T-cell (primary cell): ENCODE results near the gene TM9SF2. TPM values are rescaled to one million over a fixed set of nuclear protein-coding genes. Genes with fewer than 3 reads are reported as not detected.
A peak's percentile ranks its signal among the peaks of the same experiment; 100 is the strongest.

Source experiments
- ATAC-seq, 4 experiments: fragments of 200-7000 bp in 3 of 4; fragments of 150-1000 bp in 1 of 4; cut with Tn5 transposase; replicated peaks in 1 of 4; 1 replicate in 3 of 4; 2 replicates in 1 of 4; pipeline ENCODE4 v1.10.0; 2021; ENCODE audit warnings: moderate library complexity in 3 of 4, mild to moderate bottlenecking in 2 of 4, moderate number of reproducible peaks in 1 of 4
- CTCF ChIA-PET, 2 donors: fragments of 300-600 bp; sonication (Branson Sonifier 250); formaldehyde crosslinking; loops; one replicate each; lab custom pipeline; 2022; ENCODE audit warnings: antibody characterized with exemption in 2 of 2; lab: Charles Lee
- POLR2A ChIA-PET, 2 donors: fragments of 300-600 bp; sonication (Branson Sonifier 250); formaldehyde crosslinking; loops; one replicate each; lab custom pipeline; 2022; ENCODE audit warnings: antibody characterized with exemption in 2 of 2; lab: Charles Lee
- DNase-seq, 35 experiments: peaks; one replicate each; pipeline versions ENCODE4 v3.0.0 to v3.0.0-alpha.2; 2013 to 2023
- H3K27ac ChIP-seq: one replicate; pipeline ENCODE4 v1.5.1; 2013; ENCODE audit warnings: low read length
- H3K27me3 ChIP-seq, 2 experiments: replicated peaks in 1 of 2; 1 replicate in 1 of 2; 2 replicates in 1 of 2; pipeline versions ENCODE4 v1.6.1 to v1.7.0; 2013; ENCODE audit warnings: low read length in 1 of 2, mixed read lengths in 1 of 2; ENCODE audit not compliant: control insufficient read depth in 2 of 2, insufficient read depth in 2 of 2; ENCODE audit errors: extremely low read depth in 1 of 2
- H3K36me3 ChIP-seq, 2 donors: 1 replicate in 1 of 2; 2 replicates in 1 of 2; pipeline versions ENCODE4 v1.6.1 to v1.7.0; 2013; ENCODE audit warnings: low read length in 1 of 2; ENCODE audit not compliant: control insufficient read depth in 2 of 2, insufficient read depth in 1 of 2; ENCODE audit errors: extremely low read depth in 1 of 2
- H3K4me1 ChIP-seq, 2 experiments: 1 replicate in 1 of 2; 2 replicates in 1 of 2; pipeline versions ENCODE4 v1.6.1 to v1.7.0; 2013; ENCODE audit warnings: low read length in 2 of 2, mixed read lengths in 1 of 2; ENCODE audit not compliant: insufficient read depth in 2 of 2, control insufficient read depth in 1 of 2; ENCODE audit errors: extremely low read depth in 1 of 2
- H3K4me3 ChIP-seq, 2 donors: 1 replicate in 1 of 2; 2 replicates in 1 of 2; pipeline versions ENCODE4 v1.5.1 to v1.7.0; 2013; ENCODE audit warnings: mild to moderate bottlenecking in 2 of 2, low read length in 1 of 2, moderate library complexity in 1 of 2; ENCODE audit not compliant: control insufficient read depth in 1 of 2; ENCODE audit errors: extremely low read depth in 1 of 2
- H3K9me3 ChIP-seq: 2 replicates; pipeline ENCODE4 v1.7.0; 2013
- H3K27ac Mint-ChIP-seq, 2 donors: one replicate each; pipeline ENCODE4 v1.8.0; 2020 to 2021; ENCODE audit warnings: mild to moderate bottlenecking in 2 of 2, mixed read lengths in 2 of 2
- H3K27me3 Mint-ChIP-seq, 2 donors: one replicate each; pipeline ENCODE4 v1.8.0; 2021 to 2022; ENCODE audit warnings: mixed read lengths in 2 of 2
- H3K36me3 Mint-ChIP-seq: one replicate; pipeline ENCODE4 v1.8.0; 2021; ENCODE audit warnings: mixed read lengths
- H3K4me1 Mint-ChIP-seq, 3 donors: one replicate each; pipeline ENCODE4 v1.8.0; 2020 to 2022; ENCODE audit warnings: mixed read lengths in 3 of 3, mild to moderate bottlenecking in 1 of 3
- H3K4me3 Mint-ChIP-seq, 3 donors: one replicate each; pipeline ENCODE4 v1.8.0; 2020 to 2022; ENCODE audit warnings: mild to moderate bottlenecking in 3 of 3, mixed read lengths in 3 of 3, moderate library complexity in 3 of 3
- H3K9me3 Mint-ChIP-seq, 3 donors: one replicate each; pipeline ENCODE4 v1.8.0; 2020 to 2022; ENCODE audit warnings: mixed read lengths in 3 of 3
- WGBS: methylation state at CpG from one replicate; pipeline ENCODE4 v1.1.5; 2013; ENCODE audit warnings: missing lambda C conversion rate; ENCODE audit not compliant: insufficient coverage; 5-methylcytosine and 5-hydroxymethylcytosine counted together
- total RNA-seq, 35 experiments: library from RNA in 6 of 35; stranded (reverse) in 6 of 35; fragments of 120-200 nt in 1 of 35; gene quantifications; one replicate each; pipeline versions ENCODE4 v1.2.1 to v1.2.4 and lab custom pipeline; 2013 to 2026

Gene TM9SF2
- total RNA-seq, 5 donors from 2014 or later (not counting 1 experiment from before 2014, with no cell fraction given): 43.2 to 54.0 (median 48.8) TPM

GRCh38 chr13:99604636-99605035 lies 103.4 kb downstream of the TM9SF2 start:
- peaks cover 6% of the 10 kb centered on the region for H3K36me3 Mint-ChIP-seq
- Histone ChIP-seq H3K36me3 (no peaks in the 10 kb centered on the region), H3K4me1 (peaks cover 31 to 38% of the 10 kb centered on the region in 2 experiments), H3K27me3 (peaks cover 0 to 2% of the 10 kb centered on the region in 2 experiments), H3K9me3 (no peaks in the 10 kb centered on the region), H3K27ac (no peak overlapping the region), H3K4me3 (no peak overlapping the region)
- peak overlapping the region in 1 of 2 donors; percentile 18 for H3K27ac Mint-ChIP-seq
- 97% methylated on average over 2 of the region's 3 CpGs for WGBS
- no peak for DNase-seq
- no peaks in the 10 kb centered on the region for H3K9me3 Mint-ChIP-seq
- ATAC-seq: no peak
- peak overlapping the region in 2 of 3 donors; percentile 29 to 87 for H3K4me3 Mint-ChIP-seq
- no peaks in the 10 kb centered on the region for H3K27me3 Mint-ChIP-seq
- ChIA-PET POLR2A (interaction anchor here in 1 of 2 donors (0.6 kb wide), 1 partner anchor 67 kb away, joined by 5 read pairs; no protein-coding TSS in a partner anchor), CTCF (interaction anchor here in 1 of 2 donors (0.6 kb wide), 1 partner anchor 100 kb away, joined by 3 read pairs; no protein-coding TSS in a partner anchor)
- peaks cover 52 to 63% (median 55%) of the 10 kb centered on the region in 3 donors for H3K4me1 Mint-ChIP-seq

GRCh38 chr13:99605420-99606323 lies 104.4 kb downstream of the TM9SF2 start:
- POLR2A ChIA-PET: interaction anchor here in 1 of 2 donors (0.7 kb wide), 1 partner anchor 25 kb away, joined by 3 read pairs; no protein-coding TSS in a partner anchor
- Mint-ChIP-seq H3K36me3 (peaks cover 6% of the 10 kb centered on the region), H3K27ac (peak overlapping the region; percentile 89 to 92), H3K4me3 (peak overlapping the region; percentile 85 to 88 (median 87)), H3K9me3 (no peaks in the 10 kb centered on the region), H3K27me3 (no peaks in the 10 kb centered on the region), H3K4me1 (peaks cover 56 to 64% (median 62%) of the 10 kb centered on the region in 3 donors)
- CTCF ChIA-PET: interaction anchor here in 1 of 2 donors (0.5 to 1.5 kb wide), 12 partner anchors 14 to 1522 kb away, joined by 3 to 9 read pairs (median 3); partner anchors contain the start of gene TMTC4
- Histone ChIP-seq H3K36me3 (no peaks in the 10 kb centered on the region), H3K9me3 (no peaks in the 10 kb centered on the region), H3K27ac (peak overlapping the region; percentile 19), H3K4me1 (peaks cover 27 to 32% of the 10 kb centered on the region in 2 experiments), H3K4me3 (peak overlapping the region; percentile 68 to 77), H3K27me3 (peaks cover 0 to 2% of the 10 kb centered on the region in 2 experiments)
- ATAC-seq (peak; percentile 66 to 72 (median 68)), DNase-seq (peak in 32 of 35 experiments; percentile 10 to 71 (median 32))
- 21% methylated on average over 15 of the region's 18 CpGs for WGBS

- under 1% methylated on average over 51 of the region's 73 CpGs for WGBS
- H3K36me3 Mint-ChIP-seq: peaks cover 6% of the 10 kb centered on the region
- H3K36me3 ChIP-seq: no peaks in the 10 kb centered on the region
- peak within 1 kb of the TSS; percentile 85 to 88 (median 87) for H3K4me3 Mint-ChIP-seq
- peak within 1 kb of the TSS; percentile 75 for H3K27ac ChIP-seq
- peak within 1 kb of the TSS; percentile 78 for H3K4me3 ChIP-seq
- ChIA-PET POLR2A (interaction anchor here in 1 of 2 donors (0.5 to 0.9 kb wide), 7 partner anchors 16 to 1889 kb away, joined by 3 to 7 read pairs (median 3); no protein-coding TSS in a partner anchor), CTCF (interaction anchor here in 1 of 2 donors (0.5 to 1.5 kb wide), 14 partner anchors 13 to 1590 kb away, joined by 3 to 9 read pairs (median 3); partner anchors contain the start of gene TMTC4)
- H3K27me3 Mint-ChIP-seq: no peaks in the 10 kb centered on the region
- peaks cover 0 to 2% of the 10 kb centered on the region in 2 experiments for H3K27me3 ChIP-seq
- H3K27ac Mint-ChIP-seq: peak within 1 kb of the TSS; percentile 89 to 92
- ATAC-seq (peak; percentile 87 to 92 (median 88)), DNase-seq (peak; percentile 70 to 96 (median 85))
- H3K4me1 Mint-ChIP-seq: peaks cover 52 to 60% (median 59%) of the 10 kb centered on the region in 3 donors
- H3K4me1 ChIP-seq: peaks cover 19 to 25% of the 10 kb centered on the region in 2 experiments
- no peaks in the 10 kb centered on the region for H3K9me3 Mint-ChIP-seq
- no peaks in the 10 kb centered on the region for H3K9me3 ChIP-seq
Measured at GRCh38 chr13:99606324-99607066, 105.2 kb downstream of the TM9SF2 start, which contains the start of gene CLYBL. TSS of gene CLYBL (plus strand) at chr13:99606690.

GRCh38 chr13:99608345-99608744 lies 107.1 kb downstream of the TM9SF2 start:
- Histone ChIP-seq H3K9me3 (no peaks in the 10 kb centered on the region), H3K27ac (no peak overlapping the region), H3K4me1 (peaks cover 7 to 18% of the 10 kb centered on the region in 2 experiments), H3K36me3 (no peaks in the 10 kb centered on the region), H3K27me3 (peaks cover 0 to 2% of the 10 kb centered on the region in 2 experiments), H3K4me3 (no peak overlapping the region)
- Mint-ChIP-seq H3K27ac (peak overlapping the region in 1 of 2 donors; percentile 22), H3K9me3 (no peaks in the 10 kb centered on the region), H3K27me3 (no peaks in the 10 kb centered on the region), H3K36me3 (peaks cover 6% of the 10 kb centered on the region), H3K4me3 (peak overlapping the region; percentile 29 to 87 (median 42)), H3K4me1 (peaks cover 46 to 51% (median 49%) of the 10 kb centered on the region in 3 donors)
- no peak for DNase-seq
- CTCF ChIA-PET: interaction anchor here in 1 of 2 donors (0.7 kb wide), 1 partner anchor 491 kb away, joined by 4 read pairs; no protein-coding TSS in a partner anchor
- WGBS: 100% methylated on average over 12 of the region's 15 CpGs
- POLR2A ChIA-PET: interaction anchor here in 1 of 2 donors (0.7 kb wide), 1 partner anchor 646 kb away, joined by 5 read pairs; no protein-coding TSS in a partner anchor
- ATAC-seq: no peak

DNA sequence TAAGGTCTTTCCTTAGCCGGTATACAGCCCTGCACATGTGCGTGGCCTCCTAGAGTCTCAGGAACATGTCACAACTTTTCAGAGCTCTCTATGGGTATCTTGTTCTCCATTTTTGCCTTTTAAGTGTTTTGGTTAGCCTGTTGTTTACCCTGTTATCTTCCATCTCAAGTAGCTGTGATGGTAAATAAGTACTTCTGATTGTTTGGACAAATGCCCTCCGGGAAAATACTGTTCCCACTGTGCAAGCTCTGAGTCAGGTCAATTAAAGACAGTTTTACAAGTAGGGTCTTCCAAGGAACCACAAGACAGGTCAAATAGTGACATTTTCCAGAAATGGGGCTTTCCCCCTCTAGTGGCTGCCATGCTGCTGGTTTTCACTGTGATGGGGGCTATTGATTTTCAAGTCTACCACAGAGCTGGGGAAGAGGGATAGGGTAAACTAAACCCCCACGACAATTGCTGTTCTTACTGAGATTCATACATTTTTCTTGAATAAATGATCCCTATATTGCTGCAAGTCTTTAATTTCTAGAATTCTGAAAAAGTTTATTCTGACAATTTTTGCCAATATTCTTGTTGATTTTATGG lies 109.5 kb downstream of the TM9SF2 start:
- no peaks in the 10 kb centered on the region for H3K36me3 ChIP-seq
- Mint-ChIP-seq H3K4me3 (no peak overlapping the region), H3K4me1 (peaks cover 53 to 54% (median 53%) of the 10 kb centered on the region in 3 donors), H3K9me3 (no peaks in the 10 kb centered on the region), H3K36me3 (peaks cover 6% of the 10 kb centered on the region), H3K27ac (no peak overlapping the region), H3K27me3 (no peaks in the 10 kb centered on the region)
- 100% methylated on average over 2 of the region's 4 CpGs for WGBS
- H3K4me1 ChIP-seq: peaks cover 5 to 17% of the 10 kb centered on the region in 2 experiments
- H3K9me3 ChIP-seq: no peaks in the 10 kb centered on the region
- no peak overlapping the region for H3K27ac ChIP-seq
- peaks cover 0 to 2% of the 10 kb centered on the region in 2 experiments for H3K27me3 ChIP-seq
- CTCF ChIA-PET: interaction anchor here (0.5 to 1.3 kb wide), 3 partner anchors 19 to 82 kb away, joined by 3 to 5 read pairs (median 3); no protein-coding TSS in a partner anchor
- no peak overlapping the region for H3K4me3 ChIP-seq
- POLR2A ChIA-PET: interaction anchor here in 1 of 2 donors (0.6 kb wide), 1 partner anchor 102 kb away, joined by 6 read pairs; no protein-coding TSS in a partner anchor
- no peak for ATAC-seq
- DNase-seq: no peak
